Measurements from ENCODE around the gene CRTAC1. TPM values are rescaled to one million over a fixed set of nuclear protein-coding genes. Genes with fewer than 3 reads are reported as not detected.

CRTAC1 gene
- polyA plus RNA-seq, 2 of the 4 experiments (the other 2 are of a cell fraction) = 0.32 to 0.39 TPM

DNA sequence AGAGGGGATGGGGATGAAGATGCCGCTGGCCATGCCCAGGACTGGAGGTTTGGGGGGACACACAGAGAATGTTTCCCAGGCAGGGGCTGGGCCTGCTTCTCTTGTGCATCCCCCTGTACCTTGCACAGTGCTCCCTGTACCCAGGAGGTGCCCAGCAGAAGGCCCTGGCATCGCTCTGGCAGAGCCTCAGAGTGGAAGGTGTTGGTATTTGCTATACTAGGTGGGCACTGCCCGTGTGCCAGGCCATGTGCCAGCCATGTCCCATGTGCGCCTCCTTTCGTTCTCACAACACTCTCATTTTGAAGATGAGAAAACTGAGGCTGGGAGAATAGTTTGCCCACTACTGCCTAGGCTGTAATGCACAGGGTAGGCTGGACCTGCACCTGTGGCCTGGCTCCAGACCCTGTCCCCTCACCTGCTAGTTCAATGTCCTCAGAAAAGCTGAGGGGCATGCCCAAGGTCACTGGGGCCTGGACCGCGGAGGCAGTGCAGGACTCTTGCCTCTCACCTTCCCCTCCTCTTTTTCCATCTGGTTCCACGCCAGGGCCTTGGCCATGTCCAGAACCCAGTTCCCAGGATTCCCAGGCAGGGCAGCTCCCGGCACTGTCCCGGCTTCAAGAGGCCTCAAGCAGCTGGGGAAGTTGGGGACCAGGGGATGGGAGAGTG is 116.1 kb downstream of the CRTAC1 start:
- peak overlapping the region; percentile 59 for H3K4me2 ChIP-seq
- 22% methylated on average over 9 of the region's 10 CpGs for WGBS (ENCODE audit: missing lambda C conversion rate)
- CTCF ChIA-PET = interaction anchor here (0.6 to 24.4 kb wide), 57 partner anchors 10 to 399 kb away, joined by 3 to 660 read pairs (median 4); partner anchors contain the start of genes CRTAC1 and R3HCC1L

DNA sequence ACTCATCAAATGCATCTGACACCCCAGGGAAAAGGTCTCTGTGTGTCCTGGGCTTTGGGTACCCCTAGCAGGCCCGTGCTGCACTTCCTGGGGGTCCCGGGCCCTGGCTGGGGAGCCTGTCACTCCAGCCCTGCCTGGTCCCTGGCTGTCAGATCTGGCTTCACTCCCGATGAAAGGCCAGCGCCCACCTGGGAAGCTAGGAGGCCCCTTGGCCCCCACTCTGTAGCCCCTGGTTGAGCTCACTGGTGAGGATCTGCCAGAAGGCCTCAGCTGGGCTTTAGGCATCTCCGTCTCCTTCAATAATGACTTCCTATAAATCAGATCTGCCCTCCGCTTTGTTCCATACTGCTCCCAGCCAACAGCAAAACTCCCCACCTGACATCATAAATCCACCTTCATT is 116.8 kb downstream of the CRTAC1 start:
- FAIRE-seq (no peak), DNase-seq (ENCODE audit: low read depth in 1 of 2, low spot score in 1 of 2) (no peak), ATAC-seq (no peak)
- Histone ChIP-seq H3K4me2 (no peak overlapping the region), H3K4me3 (no peak overlapping the region), H3K9me3 (no peaks in the 10 kb centered on the region), H3K27ac (no peak overlapping the region), H3K4me1 (0 out of 3 replicates have a peak, but pooled peaks cover 2% of the 10 kb centered on the region)
- no peak for TF ChIP-seq EHF (CRISPR knock-in tag; IDR thresholded peaks at IDR 0.05)
- TF ChIP-seq JUNB (IDR thresholded peaks at IDR 0.05) = no peak
- no peak for TF ChIP-seq HDAC2 (IDR thresholded peaks at IDR 0.05)
- no peak for TF ChIP-seq GATA3 (IDR thresholded peaks at IDR 0.05; ENCODE audit: borderline replicate concordance)
- TF ChIP-seq, protein P1, sequence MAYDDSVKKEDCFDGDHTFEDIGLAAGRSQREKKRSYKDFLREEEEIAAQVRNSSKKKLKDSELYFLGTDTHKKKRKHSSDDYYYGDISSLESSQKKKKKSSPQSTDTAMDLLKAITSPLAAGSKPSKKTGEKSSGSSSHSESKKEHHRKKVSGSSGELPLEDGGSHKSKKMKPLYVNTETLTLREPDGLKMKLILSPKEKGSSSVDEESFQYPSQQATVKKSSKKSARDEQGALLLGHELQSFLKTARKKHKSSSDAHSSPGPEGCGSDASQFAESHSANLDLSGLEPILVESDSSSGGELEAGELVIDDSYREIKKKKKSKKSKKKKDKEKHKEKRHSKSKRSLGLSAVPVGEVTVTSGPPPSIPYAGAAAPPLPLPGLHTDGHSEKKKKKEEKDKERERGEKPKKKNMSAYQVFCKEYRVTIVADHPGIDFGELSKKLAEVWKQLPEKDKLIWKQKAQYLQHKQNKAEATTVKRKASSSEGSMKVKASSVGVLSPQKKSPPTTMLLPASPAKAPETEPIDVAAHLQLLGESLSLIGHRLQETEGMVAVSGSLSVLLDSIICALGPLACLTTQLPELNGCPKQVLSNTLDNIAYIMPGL (CRISPR knock-in tag; IDR thresholded peaks at IDR 0.05; ENCODE audit: borderline replicate concordance) = no peak
- TF ChIP-seq RARB (CRISPR knock-in tag; IDR thresholded peaks at IDR 0.05) = no peak
- no peak for TF ChIP-seq CEBPB (IDR thresholded peaks at IDR 0.05)
- TF ChIP-seq TP53 (CRISPR knock-in tag; IDR thresholded peaks at IDR 0.05) = no peak
- TF ChIP-seq, protein P2, sequence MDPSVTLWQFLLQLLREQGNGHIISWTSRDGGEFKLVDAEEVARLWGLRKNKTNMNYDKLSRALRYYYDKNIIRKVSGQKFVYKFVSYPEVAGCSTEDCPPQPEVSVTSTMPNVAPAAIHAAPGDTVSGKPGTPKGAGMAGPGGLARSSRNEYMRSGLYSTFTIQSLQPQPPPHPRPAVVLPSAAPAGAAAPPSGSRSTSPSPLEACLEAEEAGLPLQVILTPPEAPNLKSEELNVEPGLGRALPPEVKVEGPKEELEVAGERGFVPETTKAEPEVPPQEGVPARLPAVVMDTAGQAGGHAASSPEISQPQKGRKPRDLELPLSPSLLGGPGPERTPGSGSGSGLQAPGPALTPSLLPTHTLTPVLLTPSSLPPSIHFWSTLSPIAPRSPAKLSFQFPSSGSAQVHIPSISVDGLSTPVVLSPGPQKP (IDR thresholded peaks at IDR 0.05; ENCODE audit: low read depth, low read length) = no peak
- TF ChIP-seq EHMT2 (IDR thresholded peaks at IDR 0.05; ENCODE audit: low read depth) = no peak
- TF ChIP-seq, protein P3, sequence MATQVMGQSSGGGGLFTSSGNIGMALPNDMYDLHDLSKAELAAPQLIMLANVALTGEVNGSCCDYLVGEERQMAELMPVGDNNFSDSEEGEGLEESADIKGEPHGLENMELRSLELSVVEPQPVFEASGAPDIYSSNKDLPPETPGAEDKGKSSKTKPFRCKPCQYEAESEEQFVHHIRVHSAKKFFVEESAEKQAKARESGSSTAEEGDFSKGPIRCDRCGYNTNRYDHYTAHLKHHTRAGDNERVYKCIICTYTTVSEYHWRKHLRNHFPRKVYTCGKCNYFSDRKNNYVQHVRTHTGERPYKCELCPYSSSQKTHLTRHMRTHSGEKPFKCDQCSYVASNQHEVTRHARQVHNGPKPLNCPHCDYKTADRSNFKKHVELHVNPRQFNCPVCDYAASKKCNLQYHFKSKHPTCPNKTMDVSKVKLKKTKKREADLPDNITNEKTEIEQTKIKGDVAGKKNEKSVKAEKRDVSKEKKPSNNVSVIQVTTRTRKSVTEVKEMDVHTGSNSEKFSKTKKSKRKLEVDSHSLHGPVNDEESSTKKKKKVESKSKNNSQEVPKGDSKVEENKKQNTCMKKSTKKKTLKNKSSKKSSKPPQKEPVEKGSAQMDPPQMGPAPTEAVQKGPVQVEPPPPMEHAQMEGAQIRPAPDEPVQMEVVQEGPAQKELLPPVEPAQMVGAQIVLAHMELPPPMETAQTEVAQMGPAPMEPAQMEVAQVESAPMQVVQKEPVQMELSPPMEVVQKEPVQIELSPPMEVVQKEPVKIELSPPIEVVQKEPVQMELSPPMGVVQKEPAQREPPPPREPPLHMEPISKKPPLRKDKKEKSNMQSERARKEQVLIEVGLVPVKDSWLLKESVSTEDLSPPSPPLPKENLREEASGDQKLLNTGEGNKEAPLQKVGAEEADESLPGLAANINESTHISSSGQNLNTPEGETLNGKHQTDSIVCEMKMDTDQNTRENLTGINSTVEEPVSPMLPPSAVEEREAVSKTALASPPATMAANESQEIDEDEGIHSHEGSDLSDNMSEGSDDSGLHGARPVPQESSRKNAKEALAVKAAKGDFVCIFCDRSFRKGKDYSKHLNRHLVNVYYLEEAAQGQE (IDR thresholded peaks at IDR 0.05) = no peak
- no peak for TF ChIP-seq JUN (IDR thresholded peaks at IDR 0.05)
- no peak for TF ChIP-seq HOXB13 (CRISPR knock-in tag; IDR thresholded peaks at IDR 0.05; ENCODE audit: low read depth)
- TF ChIP-seq NFE2L2 (conservative IDR thresholded peaks at IDR 0.05; ENCODE audit: low read length) = no peak
- ChIA-PET POLR2A (no interaction called here), CTCF (interaction anchor here (1.2 to 24.4 kb wide), 7 partner anchors 10 to 140 kb away, joined by 3 to 660 read pairs (median 9); partner anchors contain the start of gene CRTAC1)
- WGBS (ENCODE audit: missing lambda C conversion rate) = 74% methylated on average over 6 of the region's 6 CpGs

More for the DNA sequence above, 116.1 kb downstream of the CRTAC1 start:
- FAIRE-seq (no peak), ATAC-seq (peak; percentile 37 to 59), DNase-seq (ENCODE audit: low read depth in 1 of 2, low spot score in 1 of 2) (no peak)
- H3K9me3 ChIP-seq = no peaks in the 10 kb centered on the region
- H3K4me3 ChIP-seq = no peak overlapping the region
- TF ChIP-seq POLR2AphosphoS2 (conservative IDR thresholded peaks at IDR 0.05; ENCODE audit: low read length) (no peak), PHF8 (IDR thresholded peaks at IDR 0.05; ENCODE audit: borderline replicate concordance, low read depth) (no peak), CEBPB (IDR thresholded peaks at IDR 0.05) (no peak), CHD4 (IDR thresholded peaks at IDR 0.05; ENCODE audit: borderline replicate concordance) (no peak), EP300 (IDR thresholded peaks at IDR 0.05) (no peak), EHMT2 (IDR thresholded peaks at IDR 0.05; ENCODE audit: low read depth) (no peak), KDM1A (IDR thresholded peaks at IDR 0.05; ENCODE audit: low read depth) (no peak), RARB (CRISPR knock-in tag; IDR thresholded peaks at IDR 0.05) (no peak)
- POLR2A ChIA-PET = interaction anchor here (1.8 kb wide), 1 partner anchor 127 kb away, joined by 8 read pairs; no protein-coding TSS in a partner anchor
- H3K4me1 ChIP-seq = 0 out of 3 replicates have a peak, but pooled peaks cover 2% of the 10 kb centered on the region
- peak overlapping the region; percentile 3 to 57; a peak in 3 of 6 replicates for H3K27ac ChIP-seq

All from A549 (cell line).